ENCODE measurements around the gene AGPAT3. TPM values are rescaled to one million over a fixed set of nuclear protein-coding genes. Genes with fewer than 3 reads are reported as not detected.

The AGPAT3 gene
- total and polyA plus RNA-seq, 8 donors, result 13.6 to 49.6 (median 31.4) TPM

DNA sequence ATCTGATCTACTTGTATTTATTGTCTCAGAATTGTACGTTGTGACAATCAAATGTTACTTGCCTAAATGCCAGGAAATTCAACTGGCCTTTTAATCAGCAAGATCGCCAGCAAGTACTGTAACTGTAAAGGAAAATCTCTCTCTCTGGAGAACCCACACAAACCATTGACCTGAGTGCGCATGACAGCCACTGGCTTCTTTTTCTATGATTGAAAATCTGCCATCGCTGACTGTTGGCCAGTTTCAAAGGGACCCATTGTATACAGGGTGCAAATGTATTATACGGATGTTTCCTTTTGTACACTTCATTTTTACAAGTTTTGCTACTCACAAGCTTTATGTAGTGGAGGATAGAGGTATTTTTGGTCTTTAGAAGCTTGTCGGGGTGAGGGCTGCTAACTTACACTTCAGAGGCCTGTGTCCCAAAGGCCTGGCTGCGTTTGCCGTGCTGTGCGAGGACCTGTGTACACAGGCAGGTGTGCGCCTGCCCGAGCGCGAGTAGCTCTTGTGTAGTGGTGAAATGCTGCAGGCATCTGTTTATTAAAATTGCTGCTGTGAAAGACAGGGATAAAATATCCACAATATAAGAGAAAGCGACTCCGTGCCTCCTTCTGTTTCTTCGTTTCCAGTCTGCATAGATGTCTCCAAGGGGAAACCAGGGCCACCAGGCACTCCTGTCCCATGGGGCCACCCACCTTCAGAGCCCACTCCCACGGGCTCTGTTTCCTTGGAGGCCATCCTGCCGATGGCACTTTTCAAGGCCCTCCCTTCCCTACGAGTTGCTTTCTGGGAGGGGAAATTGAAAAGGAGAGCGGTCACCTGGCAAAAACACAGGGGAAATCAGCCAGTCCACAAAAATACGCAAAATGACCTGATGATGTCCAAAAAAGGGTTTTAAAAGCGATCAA is 121.8 kb downstream of the AGPAT3 start:
- H3K36me3 ChIP-seq, result peaks cover 0 to 15% (median 2%) of the 10 kb centered on the region in 3 donors
- TF ChIP-seq, protein P1, sequence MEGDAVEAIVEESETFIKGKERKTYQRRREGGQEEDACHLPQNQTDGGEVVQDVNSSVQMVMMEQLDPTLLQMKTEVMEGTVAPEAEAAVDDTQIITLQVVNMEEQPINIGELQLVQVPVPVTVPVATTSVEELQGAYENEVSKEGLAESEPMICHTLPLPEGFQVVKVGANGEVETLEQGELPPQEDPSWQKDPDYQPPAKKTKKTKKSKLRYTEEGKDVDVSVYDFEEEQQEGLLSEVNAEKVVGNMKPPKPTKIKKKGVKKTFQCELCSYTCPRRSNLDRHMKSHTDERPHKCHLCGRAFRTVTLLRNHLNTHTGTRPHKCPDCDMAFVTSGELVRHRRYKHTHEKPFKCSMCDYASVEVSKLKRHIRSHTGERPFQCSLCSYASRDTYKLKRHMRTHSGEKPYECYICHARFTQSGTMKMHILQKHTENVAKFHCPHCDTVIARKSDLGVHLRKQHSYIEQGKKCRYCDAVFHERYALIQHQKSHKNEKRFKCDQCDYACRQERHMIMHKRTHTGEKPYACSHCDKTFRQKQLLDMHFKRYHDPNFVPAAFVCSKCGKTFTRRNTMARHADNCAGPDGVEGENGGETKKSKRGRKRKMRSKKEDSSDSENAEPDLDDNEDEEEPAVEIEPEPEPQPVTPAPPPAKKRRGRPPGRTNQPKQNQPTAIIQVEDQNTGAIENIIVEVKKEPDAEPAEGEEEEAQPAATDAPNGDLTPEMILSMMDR (IDR thresholded peaks at IDR 0.05), result no peak
- no peak for FAIRE-seq
- H3K27ac ChIP-seq, result no peak overlapping the region
- ATAC-seq, result no peak
- intact Hi-C loops (cut with DNase I), result loop anchor here in 1 of 3 donors (10.0 kb wide), 1 partner anchor 182 kb away; no protein-coding TSS in a partner anchor
- DNase-seq, result no peak
- no peak overlapping the region for H3K4me3 ChIP-seq
- WGBS, 2 donors, result 50 to 60% methylated on average over 22 of the region's 22 CpGs
- H3K27me3 ChIP-seq, result no peaks in the 10 kb centered on the region
- no peaks in the 10 kb centered on the region for H3K9me3 ChIP-seq
- no peaks in the 10 kb centered on the region for H3K4me1 ChIP-seq

DNA sequence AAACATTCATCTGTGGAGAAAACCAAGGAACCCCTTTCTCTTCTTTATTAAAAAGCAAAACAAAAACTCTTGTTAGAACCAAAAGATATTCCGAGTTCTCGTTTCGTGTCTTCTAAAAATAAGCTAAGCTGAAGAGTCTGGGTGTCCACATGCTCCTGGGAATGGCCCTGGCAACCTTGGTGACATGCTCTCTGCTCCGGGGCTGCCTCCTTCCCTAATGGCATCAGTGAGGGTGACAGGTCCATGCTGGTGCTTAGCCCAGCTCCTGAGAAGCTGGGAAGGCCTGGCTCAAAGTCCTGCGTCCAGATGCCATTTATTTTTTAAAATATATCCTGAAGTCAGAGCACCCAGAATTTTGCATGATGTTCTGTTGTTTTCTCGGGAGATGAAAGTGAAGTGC is 122.5 kb downstream of the AGPAT3 start:
- TF ChIP-seq, protein P1 (IDR thresholded peaks at IDR 0.05), result no peak
- intact Hi-C loops (cut with DNase I), result loop anchor here in 1 of 3 donors (10.0 kb wide), 1 partner anchor 183 kb away; no protein-coding TSS in a partner anchor
- DNase-seq (no peak), ATAC-seq (no peak), FAIRE-seq (no peak)
- Histone ChIP-seq H3K9me3 (no peaks in the 10 kb centered on the region), H3K36me3 (peaks cover 0 to 10% (median 0%) of the 10 kb centered on the region in 3 donors), H3K4me3 (no peak overlapping the region), H3K27me3 (no peaks in the 10 kb centered on the region), H3K4me1 (no peaks in the 10 kb centered on the region), H3K27ac (no peak overlapping the region)
- WGBS, 2 donors, result 51 to 61% methylated on average over 6 of the region's 6 CpGs

DNA sequence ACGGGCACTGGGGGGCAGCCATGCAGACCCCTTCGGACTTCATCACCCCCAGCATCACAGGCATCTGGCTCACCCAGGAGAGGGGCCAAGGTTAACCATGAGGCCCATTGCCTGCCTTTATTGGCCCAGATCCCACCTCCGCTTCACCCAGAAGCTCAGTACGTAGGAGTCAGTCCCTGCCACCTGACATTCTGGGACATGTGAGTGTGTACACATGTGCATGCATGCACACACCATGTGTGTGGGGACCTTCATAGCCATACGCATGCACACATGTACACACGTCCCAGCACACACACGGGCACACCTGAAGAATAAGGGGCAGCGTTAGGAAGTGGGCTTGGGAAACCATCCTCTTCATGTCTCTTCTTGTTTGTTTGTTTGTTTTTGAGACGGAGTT is 123.0 kb downstream of the AGPAT3 start:
- Histone ChIP-seq H3K27ac (no peak overlapping the region), H3K9me3 (no peaks in the 10 kb centered on the region), H3K4me3 (no peak overlapping the region), H3K27me3 (no peaks in the 10 kb centered on the region), H3K36me3 (peaks cover 0 to 5% (median 0%) of the 10 kb centered on the region in 3 donors), H3K4me1 (no peaks in the 10 kb centered on the region)
- WGBS, 2 donors, result 60 to 69% methylated on average over 9 of the region's 9 CpGs
- no peak for FAIRE-seq
- TF ChIP-seq, protein P1 (IDR thresholded peaks at IDR 0.05), result no peak
- intact Hi-C loops (cut with DNase I), result loop anchor here in 1 of 3 donors (10.0 kb wide), 1 partner anchor 183 kb away; no protein-coding TSS in a partner anchor
- no peak for ATAC-seq
- no peak for DNase-seq

DNA sequence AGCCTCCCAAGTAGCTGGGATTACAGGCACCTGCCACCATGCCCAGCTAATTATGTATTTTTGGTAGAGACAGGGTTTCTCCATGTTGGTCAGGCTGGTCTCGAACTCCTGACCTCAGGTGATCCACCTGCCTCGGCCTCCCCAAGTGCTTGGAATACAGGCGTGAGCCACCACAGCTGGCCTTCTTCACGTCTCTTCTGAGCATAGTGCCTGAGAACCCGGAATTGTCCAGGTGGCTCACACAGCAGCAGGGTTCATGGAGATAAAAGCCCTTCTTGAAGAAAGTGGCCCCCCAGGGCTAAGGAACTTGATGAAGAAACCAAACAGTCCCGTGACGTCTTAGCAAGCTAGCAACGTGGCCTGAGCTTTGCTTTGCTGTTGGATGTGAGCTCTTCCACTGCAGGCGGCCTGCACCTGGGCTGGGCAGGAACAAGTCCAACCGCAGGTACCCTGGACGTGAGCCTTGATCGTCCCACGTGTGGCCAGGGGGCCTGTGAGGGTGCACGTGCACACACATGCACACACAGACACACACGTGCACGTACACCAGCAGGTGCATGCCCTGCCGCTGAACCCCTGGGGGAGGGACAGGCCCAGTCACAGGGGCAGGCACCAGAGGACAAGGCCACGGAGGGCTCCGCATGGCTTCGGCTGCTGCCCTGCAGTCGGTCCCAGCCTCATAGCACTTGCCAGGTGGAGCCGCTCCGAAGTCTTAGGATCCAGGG is 123.6 kb downstream of the AGPAT3 start:
- intact Hi-C loops (cut with DNase I), result loop anchor here in 1 of 3 donors (10.0 kb wide), 1 partner anchor 184 kb away; no protein-coding TSS in a partner anchor
- Histone ChIP-seq H3K27me3 (no peaks in the 10 kb centered on the region), H3K27ac (no peak overlapping the region), H3K36me3 (no peaks in the 10 kb centered on the region), H3K9me3 (no peaks in the 10 kb centered on the region), H3K4me3 (no peak overlapping the region), H3K4me1 (no peaks in the 10 kb centered on the region)
- FAIRE-seq, result no peak
- 48 to 52% methylated on average over 23 of the region's 23 CpGs for WGBS, 2 donors
- peak in 1 of 4 donors; percentile 4 for ATAC-seq
- no peak for DNase-seq
- TF ChIP-seq, protein P1 (IDR thresholded peaks at IDR 0.05), result no peak

Data from pancreas (tissue), 10 donors.